GF-D8 (cell line): ENCODE results near the gene ZNF385D.

ENCODE experiments used
- DNase-seq: peaks from one replicate; lab custom pipeline; 2025; lab: John Stamatoyannopoulos, UW

ZNF385D gene

DNA sequence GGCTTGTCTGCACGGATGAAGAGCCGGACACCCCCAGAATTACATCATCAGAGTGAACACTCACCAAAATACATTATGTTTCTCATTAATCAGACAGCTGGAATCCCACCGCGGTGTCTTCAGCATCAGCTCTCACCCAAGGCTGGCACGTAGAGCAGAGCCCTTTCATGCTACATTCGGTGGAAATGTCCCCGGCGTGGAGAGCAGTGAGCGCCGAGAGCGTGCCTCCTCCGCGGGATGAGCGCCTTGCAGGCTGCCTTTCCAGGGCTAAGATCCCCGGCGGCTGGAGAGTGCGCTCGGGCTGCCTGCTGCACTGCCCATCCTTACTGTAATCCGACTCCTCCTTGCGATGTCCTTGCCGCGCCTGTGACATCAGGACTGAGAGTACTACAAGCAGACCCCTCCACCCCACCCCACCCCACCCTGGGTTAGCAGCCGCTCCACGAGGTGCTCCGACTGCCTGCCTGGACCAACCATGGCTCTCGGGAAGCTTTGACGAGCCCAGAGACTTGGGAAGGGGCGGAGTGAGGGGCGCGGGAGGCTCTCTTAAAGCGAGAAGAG, at the start of gene ZNF385D:
TSS of gene ZNF385D (minus strand) at position 380 of the 561 bp plus-strand sequence. CDS start at position 86, 294 bp downstream.
- DNase-seq = no peak

DNA sequence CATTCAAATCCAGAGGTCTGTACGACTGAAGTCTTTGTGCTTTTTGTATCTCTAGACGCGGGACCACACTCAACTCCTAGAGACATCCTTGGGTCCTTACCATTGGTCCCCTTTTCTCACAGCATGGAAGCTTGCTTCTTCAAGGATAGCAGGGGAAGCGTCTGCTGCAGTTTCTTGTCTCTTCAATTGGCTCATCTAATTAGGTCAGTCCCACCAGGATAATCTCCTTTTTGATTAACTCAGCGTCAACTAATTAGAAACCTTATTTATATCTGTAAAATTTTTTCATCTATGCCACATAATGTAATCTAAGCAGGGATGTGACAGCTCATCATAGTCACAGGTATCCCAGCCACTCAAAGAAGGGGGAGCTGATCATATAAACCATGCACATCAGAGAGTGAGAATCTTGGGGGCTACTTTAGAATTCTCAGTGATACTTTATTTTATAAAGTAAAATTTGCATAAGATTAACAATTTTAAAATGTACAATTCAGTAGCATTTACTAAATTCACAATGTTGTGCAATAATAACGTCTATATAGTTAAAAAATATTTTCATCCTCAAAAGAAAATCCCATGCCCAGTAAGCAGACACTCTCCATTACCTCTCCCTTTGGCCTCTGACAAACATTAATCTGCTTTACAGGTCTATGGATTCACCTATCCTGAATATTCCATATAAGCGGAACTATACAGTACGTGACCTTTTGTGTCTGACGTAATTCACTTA, 47.5 kb upstream of the ZNF385D start:
- no peak for DNase-seq

- no peak for DNase-seq
These were observed 44.9 kb upstream of the ZNF385D start for GRCh38 chr3:21795921-21796320.

- no peak for DNase-seq
These were observed 44.3 kb upstream of the ZNF385D start for GRCh38 chr3:21795152-21795837.

DNA sequence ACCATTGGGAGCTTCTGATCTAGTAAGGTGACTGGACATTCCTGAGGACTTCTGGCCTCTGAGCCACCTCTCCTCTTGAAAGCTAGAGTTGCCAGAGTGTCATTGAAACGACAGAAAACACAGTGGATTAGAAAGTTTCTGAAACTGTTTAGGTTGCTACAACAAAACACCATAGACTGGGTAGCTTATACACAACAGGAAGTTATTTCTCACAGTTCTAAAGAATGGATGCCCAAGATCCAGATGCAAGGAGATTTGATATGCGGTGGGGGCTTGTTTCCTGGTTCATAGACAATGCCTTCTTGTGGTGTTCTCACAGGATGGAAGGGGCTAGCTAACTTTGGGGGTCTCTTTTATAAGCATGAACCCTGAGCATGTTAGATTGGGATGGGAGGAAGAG, 43.3 kb upstream of the ZNF385D start:
- no peak for DNase-seq

- no peak for DNase-seq
These were observed 41.2 kb upstream of the ZNF385D start for GRCh38 chr3:21792176-21792575.

DNA sequence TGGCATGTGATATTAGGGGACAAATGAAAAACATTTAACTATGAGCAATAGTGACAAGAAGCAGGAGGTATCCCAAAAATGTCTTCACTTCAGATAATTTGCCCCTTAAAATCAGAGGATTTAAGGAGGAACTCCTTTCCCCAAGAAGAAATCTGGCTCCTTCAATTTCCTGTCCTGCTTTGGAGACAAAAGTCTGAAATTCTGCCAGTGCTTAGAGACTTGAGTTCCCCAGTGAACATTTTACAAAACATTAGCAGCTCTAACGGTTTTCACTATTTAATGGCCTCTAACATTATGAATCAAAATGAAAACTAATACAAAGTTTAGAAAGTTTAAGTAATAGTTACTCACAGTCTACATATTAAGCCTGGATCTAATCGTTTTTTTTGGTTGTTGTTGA, 40.3 kb upstream of the ZNF385D start:
- no peak for DNase-seq

DNA sequence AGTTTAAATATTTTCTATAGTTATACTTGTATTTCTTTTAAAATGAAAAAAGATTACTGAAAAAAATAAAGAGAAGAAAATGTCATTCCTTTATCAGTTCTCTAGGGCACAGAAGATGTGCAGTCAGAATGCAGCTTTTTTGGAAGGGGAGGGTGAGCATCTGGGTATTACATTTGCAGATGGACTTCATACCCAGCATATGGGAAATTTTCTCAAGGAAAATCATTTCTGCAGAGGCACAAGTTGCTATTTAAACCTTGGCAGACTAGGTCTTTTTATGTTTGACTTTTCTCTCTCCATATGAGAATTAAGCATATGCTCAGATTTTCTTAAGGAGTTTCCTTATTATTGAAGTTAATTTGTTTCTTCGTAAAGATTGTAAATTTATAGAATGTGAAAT, 39.5 kb upstream of the ZNF385D start:
- DNase-seq = no peak

DNA sequence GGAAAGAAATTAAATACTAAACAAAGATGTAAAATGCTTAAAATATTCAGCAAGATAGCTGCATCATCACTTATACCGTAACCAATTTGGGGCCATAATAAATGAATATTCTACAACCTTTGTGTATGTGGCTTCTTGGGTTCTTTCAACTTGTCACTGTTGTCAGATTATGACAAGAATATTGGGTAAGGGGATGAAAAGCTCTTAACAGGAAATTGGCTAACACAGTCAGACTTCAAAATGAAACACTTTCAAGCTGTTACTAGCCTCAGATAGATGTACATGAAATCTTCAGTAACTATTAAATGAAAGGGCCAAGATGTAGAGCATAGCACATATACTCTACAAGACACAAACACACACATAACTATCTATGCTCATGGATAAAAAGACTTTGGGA, 38.7 kb upstream of the ZNF385D start:
- no peak for DNase-seq

DNA sequence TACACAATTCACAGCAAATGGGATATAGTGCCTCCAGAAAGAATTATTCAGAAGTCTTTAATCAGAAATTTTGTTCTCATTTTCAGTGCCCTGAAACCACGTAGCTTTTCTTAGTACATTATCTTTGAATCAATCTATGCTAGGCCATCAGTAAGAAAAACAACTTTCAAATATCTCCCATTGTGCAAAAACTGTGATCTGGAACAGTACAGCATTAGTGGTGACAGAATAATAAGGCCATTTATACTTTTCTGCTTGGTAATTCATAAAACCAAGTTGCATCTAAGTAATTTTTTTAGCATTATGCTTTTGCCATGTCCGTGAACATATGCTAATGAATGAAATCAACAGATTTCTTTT, 35.4 kb upstream of the ZNF385D start:
- no peak for DNase-seq

DNA sequence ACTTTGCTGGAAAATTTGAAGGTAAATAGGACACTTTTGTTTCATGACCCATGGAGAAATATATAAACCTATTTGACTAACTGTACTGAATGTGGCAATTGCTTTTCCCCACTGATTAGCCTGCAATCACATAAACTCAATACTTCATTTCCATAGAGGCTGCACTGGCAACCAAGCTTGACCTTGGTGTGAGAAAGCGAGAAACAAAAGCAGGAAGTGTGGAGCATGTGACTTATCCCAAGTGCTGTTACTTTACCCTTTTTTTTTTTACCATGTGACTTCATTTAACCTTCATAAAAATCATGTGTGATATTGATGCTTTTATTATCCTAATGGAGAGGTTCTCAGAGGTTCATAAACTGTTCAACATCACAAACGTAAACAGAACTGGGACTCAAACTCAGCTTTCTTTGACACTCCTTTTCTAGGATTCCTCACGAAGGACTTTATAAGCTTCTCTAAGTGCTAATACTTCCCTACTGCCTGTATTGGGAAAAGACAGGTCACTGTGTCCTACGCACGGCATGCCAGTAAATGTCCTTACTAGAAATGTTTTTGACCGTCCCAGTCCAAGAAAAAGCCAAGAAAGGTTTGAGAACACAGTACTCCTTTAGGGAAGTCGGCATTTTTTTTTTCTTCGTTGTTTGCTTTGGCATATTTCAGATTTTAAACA, 34.9 kb upstream of the ZNF385D start:
- no peak for DNase-seq

DNA sequence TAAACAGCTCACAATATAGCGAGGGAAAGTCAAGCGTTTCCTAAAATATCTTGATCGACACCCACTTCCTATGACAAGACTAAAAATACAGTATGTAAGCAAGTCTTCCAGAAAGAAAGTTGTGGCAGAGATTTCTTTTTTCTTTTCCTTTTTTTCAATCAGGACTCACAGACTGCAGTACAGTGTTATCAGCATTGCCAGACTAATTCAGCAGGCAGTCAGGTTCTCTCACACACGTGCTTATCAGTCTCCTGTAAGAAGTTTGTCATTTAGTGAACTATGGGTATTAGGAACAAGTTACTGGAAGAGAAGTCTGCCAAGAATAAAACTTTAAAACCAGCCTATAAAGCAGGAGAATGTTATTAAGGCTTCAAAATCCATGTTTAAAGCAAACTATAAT, 32.8 kb upstream of the ZNF385D start:
- no peak for DNase-seq

DNA sequence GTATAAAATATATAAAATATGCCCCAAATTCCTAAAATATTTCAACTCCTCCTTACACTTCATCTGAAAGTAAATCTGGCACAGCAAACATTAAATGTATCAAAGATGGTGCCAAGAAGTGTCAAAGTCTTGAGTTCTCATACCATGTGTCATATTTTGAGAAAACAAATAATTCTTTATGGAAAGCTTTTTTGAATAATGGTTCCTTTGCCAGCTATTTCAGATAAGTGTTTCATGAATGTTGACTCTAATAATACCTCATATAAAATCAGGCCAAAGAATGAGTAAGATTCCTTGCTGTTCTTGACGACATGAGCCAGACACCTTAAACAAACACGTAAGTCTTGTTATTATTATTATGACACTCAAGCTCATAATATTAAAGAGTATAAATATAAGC, 30.3 kb upstream of the ZNF385D start:
- DNase-seq = no peak

DNA sequence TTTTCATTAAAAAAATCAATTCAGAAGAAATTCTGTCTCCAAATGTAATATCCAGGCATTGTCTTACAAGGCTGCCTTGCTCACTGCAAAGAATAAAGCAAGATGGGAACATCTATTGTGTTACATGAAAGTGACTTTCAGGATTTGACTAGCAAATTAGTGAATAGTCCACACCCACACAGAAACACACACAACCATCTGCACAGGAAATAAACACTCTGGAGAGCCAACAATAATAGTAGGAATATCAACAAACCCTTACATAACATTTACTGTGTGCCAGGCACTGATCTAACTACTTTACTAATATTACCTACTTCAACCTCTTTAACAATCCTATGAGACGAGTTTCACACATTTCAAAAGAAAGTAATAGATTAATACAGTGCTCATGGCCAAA, 28.9 kb upstream of the ZNF385D start:
- DNase-seq = no peak

DNA sequence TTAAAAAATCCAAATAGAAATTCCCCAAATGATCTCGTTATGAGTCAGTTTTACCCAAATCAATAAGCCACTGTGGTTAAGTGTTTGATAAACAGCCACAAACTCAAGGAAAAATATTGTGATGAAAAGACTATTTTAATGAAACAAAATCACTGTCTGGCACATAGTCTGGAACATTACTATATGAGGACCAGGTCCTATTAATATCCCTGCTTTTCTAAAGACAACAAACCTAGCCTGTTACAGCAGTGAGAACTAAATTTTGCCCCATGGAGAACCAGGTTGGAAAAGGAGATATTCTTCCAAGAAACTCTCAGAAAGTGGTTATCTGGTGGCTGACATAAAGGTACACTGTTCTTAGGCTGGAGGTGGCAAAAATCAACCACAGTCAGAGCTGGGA, 27.7 kb upstream of the ZNF385D start:
- DNase-seq = no peak

- no peak for DNase-seq
These were observed 26.8 kb upstream of the ZNF385D start for GRCh38 chr3:21777821-21778220.

DNA sequence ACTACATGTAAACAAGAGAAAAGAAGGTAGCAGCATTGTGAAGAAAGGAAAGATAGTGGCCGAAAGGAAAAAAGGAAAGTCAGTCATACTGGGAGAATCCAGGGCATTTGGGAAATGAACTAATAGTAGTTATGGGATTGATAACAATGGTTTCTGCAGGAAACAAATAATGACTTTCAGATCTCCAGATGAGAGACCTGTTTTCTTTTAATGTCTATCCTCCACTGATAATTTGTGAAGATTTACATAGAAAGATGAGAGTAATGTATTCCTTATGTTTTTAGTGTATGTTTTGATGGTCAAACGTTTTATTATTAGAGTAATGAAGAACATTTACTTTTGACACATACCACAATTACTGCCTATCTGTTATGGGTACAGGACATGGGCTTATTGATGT, 15.0 kb upstream of the ZNF385D start:
- no peak for DNase-seq

GRCh38 chr3:21755896-21756295, 4.9 kb upstream of the ZNF385D start:
- DNase-seq = no peak

GRCh38 chr3:21754839-21755238, 3.8 kb upstream of the ZNF385D start:
- DNase-seq = no peak

DNA sequence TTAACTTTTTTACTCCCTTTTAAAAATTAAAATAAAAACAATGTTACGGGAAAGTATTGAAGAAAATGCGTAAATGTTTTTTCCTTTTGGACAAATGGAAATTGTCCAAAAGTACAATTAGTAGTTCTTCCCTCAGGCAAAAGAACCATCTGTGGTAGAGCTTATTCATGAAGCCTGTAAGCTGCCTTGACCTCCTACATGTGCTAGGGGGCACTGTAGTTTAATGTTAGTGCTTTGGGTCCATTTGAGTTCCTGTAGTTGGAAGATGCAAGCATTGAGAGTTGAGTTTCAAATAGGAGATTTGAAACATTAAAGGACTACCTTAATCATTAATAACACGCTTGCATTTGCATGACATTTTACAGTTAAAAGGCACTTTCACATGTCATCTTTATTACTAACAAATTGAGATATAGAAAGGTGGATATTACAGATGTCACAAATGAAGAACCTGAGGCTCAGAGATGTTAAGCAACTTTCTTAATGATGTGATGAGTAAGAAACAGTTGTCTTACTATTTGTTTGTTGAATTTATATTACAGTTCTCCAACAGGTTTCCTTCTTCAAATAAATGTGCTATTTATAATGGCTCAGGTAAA, 1.8 kb upstream of the ZNF385D start:
- no peak for DNase-seq

GRCh38 chr3:21751886-21752285, 876 bp upstream of the ZNF385D start:
- DNase-seq = no peak

DNA sequence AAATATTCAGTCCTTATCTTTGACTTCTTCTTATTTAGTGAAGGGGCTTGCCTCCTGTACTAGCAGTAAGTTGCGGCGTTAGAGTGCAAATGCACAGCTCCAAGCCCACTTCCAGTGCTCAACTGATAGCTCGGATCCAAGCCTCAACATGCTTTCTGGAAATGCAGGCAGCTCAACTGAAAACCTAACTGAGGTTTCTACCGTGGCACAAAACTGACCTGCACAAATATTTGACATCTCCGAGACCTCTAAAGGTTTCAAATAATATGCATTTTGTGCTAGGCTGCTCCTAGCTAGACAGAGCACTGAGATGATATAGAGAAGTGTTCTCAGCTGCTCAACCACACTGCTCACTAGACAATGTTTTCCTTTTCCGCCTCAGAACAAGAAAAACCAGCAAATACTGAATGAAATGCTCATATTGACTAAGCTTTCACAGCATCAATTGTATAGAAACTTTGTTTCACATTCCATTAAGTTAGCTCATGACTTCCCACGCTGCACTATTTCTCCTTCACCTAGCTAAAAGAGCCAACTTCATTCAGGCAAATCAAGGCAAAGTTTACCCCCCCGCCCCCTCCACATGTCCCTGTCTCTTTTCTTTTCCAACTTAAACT, 822 bp downstream of the ZNF385D start:
- DNase-seq = no peak
